ENCODE results near the gene EML4. TPM values are rescaled to one million over a fixed set of nuclear protein-coding genes. Genes with fewer than 3 reads are reported as not detected.

EML4 gene
- total RNA-seq, 1 donor from 2014 or later = 167 TPM

DNA sequence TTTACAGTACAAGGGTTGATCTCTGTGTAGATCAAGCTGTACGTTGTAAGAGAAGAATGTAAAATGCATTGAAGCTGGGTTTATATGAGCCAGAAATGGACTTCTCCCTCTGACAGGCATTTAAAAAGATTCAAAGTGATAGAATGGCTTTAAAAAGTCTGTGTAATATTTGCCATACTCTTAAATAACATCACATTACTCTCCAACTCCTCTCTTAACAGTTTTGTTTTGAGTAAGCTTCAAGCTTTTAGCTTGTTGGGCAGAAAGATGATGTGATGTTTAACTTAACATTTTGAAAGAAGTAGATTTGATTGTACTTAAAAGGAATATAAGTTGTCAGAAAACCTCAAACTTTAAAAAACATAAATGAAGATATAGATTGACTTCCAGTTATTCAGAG is 119.7 kb downstream of the EML4 start:
- H3K9ac ChIP-seq = no peak overlapping the region
- no peaks in the 10 kb centered on the region for H3K27me3 Mint-ChIP-seq (ENCODE audit: insufficient read depth, low read depth)
- no peaks in the 10 kb centered on the region for H3K9me3 Mint-ChIP-seq
- H3K4me1 ChIP-seq = no peaks in the 10 kb centered on the region
- TF ChIP-seq EZH2phosphoT487 (IDR thresholded peaks at IDR 0.05) (no peak), CTCF (IDR thresholded peaks at IDR 0.05) (no peak), EZH2 (IDR thresholded peaks at IDR 0.05) (no peak)
- no peak overlapping the region for H3K4me2 ChIP-seq
- no peaks in the 10 kb centered on the region for H3K9me3 ChIP-seq (ENCODE audit: low read depth)
- DNase-seq (ENCODE audit: low spot score) = no peak
- no peak overlapping the region for H2AFZ ChIP-seq (replicated peaks)
- H3K27ac ChIP-seq = no peak overlapping the region
- no peaks in the 10 kb centered on the region for H3K79me2 ChIP-seq (ENCODE audit: low read depth)
- no peak overlapping the region for H3K27ac Mint-ChIP-seq
- no peak overlapping the region for H3K4me3 Mint-ChIP-seq
- H3K36me3 Mint-ChIP-seq = peaks cover 13% of the 10 kb centered on the region
- no peak overlapping the region for H3K4me3 ChIP-seq
- H4K20me1 ChIP-seq (ENCODE audit: low read depth) = no peaks in the 10 kb centered on the region
- no peaks in the 10 kb centered on the region for H3K4me1 Mint-ChIP-seq
- H3K27me3 ChIP-seq = no peaks in the 10 kb centered on the region
- peaks cover 10% of the 10 kb centered on the region for H3K36me3 ChIP-seq
- peaks cover 4% of the 10 kb centered on the region for H3F3A ChIP-seq (ENCODE audit: low read depth)

- H3K9me3 ChIP-seq (ENCODE audit: low read depth) = no peaks in the 10 kb centered on the region
- DNase-seq (ENCODE audit: low spot score) = no peak
- H3K4me3 Mint-ChIP-seq = no peak overlapping the region
- H3K9me3 Mint-ChIP-seq = no peaks in the 10 kb centered on the region
- H3K9ac ChIP-seq = no peak overlapping the region
- peaks cover 10% of the 10 kb centered on the region for H3K36me3 ChIP-seq
- TF ChIP-seq EZH2 (IDR thresholded peaks at IDR 0.05) (no peak), CTCF (IDR thresholded peaks at IDR 0.05) (no peak), EZH2phosphoT487 (IDR thresholded peaks at IDR 0.05) (no peak)
- no peak overlapping the region for H3K4me3 ChIP-seq
- no peak overlapping the region for H3K27ac ChIP-seq
- peaks cover 4% of the 10 kb centered on the region for H3F3A ChIP-seq (ENCODE audit: low read depth)
- H3K27me3 ChIP-seq = no peaks in the 10 kb centered on the region
- H3K79me2 ChIP-seq (ENCODE audit: low read depth) = no peaks in the 10 kb centered on the region
- H3K4me2 ChIP-seq = no peak overlapping the region
- no peaks in the 10 kb centered on the region for H3K4me1 ChIP-seq
- no peak overlapping the region for H2AFZ ChIP-seq (replicated peaks)
- H3K36me3 Mint-ChIP-seq = peaks cover 13% of the 10 kb centered on the region
- H3K27ac Mint-ChIP-seq = no peak overlapping the region
- no peaks in the 10 kb centered on the region for H4K20me1 ChIP-seq (ENCODE audit: low read depth)
- no peaks in the 10 kb centered on the region for H3K27me3 Mint-ChIP-seq (ENCODE audit: insufficient read depth, low read depth)
- no peaks in the 10 kb centered on the region for H3K4me1 Mint-ChIP-seq
Measured at GRCh38 chr2:42289222-42289621, 120.1 kb downstream of the EML4 start.

DNA sequence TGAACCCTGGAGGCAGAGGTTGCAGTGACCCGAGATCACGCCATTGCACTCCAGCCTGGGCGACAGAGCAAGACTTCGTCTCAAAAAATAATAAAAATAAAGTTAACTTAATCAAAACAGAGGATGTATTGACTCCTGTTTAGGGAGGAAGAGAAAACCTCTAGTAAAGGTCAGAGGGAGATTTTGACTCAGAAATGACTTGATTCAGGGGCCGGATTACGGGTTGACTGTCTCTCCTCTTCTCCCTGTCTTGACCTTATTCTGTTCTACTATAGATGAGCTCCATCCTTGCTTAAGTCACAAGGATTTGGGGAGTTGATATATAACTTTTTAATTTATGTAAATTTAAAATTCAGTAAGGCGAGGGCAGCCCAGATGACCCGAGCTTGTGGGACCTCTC is 120.9 kb downstream of the EML4 start:
- Histone ChIP-seq H3F3A (ENCODE audit: low read depth) (peaks cover 4% of the 10 kb centered on the region), H3K9me3 (ENCODE audit: low read depth) (no peaks in the 10 kb centered on the region), H2AFZ (replicated peaks) (no peak overlapping the region), H3K4me3 (no peak overlapping the region), H3K9ac (no peak overlapping the region), H3K79me2 (ENCODE audit: low read depth) (no peaks in the 10 kb centered on the region), H3K4me1 (no peaks in the 10 kb centered on the region), H3K4me2 (no peak overlapping the region), H3K36me3 (peaks cover 10% of the 10 kb centered on the region), H3K27me3 (no peaks in the 10 kb centered on the region), H4K20me1 (ENCODE audit: low read depth) (no peaks in the 10 kb centered on the region), H3K27ac (no peak overlapping the region)
- Mint-ChIP-seq H3K4me3 (no peak overlapping the region), H3K36me3 (peaks cover 17% of the 10 kb centered on the region), H3K4me1 (no peaks in the 10 kb centered on the region), H3K27me3 (ENCODE audit: insufficient read depth, low read depth) (no peaks in the 10 kb centered on the region), H3K9me3 (no peaks in the 10 kb centered on the region), H3K27ac (no peak overlapping the region)
- DNase-seq (ENCODE audit: low spot score) = no peak
- TF ChIP-seq CTCF (IDR thresholded peaks at IDR 0.05) (no peak), EZH2phosphoT487 (IDR thresholded peaks at IDR 0.05) (no peak), EZH2 (IDR thresholded peaks at IDR 0.05) (no peak)

All from neural progenitor cell (in vitro differentiated cells).